Middle frontal gyrus (tissue), 1 donor: Measurements from ENCODE around the gene ST3GAL4.
A peak's percentile ranks its signal among the peaks of the same experiment; 100 is the strongest.
"Not testable (repeated sequence)": the region's sequence is repeated elsewhere in the genome, so short reads cannot be mapped to it uniquely, and the experiment has no call there.

Experiments used
- DNase-seq: peaks from one replicate; pipeline ENCODE4 v3.0.0-alpha.2; 2015; ENCODE audit warnings: low spot score; ENCODE audit errors: extremely low spot score

The ST3GAL4 gene

GRCh38 chr11:126355324-126355925, at the start of gene ST3GAL4:
Gene ST3GAL4, plus strand, starts transcription at chr11:126355686. Its CDS starts 50,470 bp downstream, at chr11:126406156.
- no peak for DNase-seq

GRCh38 chr11:126305699-126306098, 49.8 kb upstream of the ST3GAL4 start:
- no peak for DNase-seq

GRCh38 chr11:126307706-126308105, 47.8 kb upstream of the ST3GAL4 start:
- DNase-seq: no peak

- no peak for DNase-seq
Measured at GRCh38 chr11:126308271-126308671, 47.2 kb upstream of the ST3GAL4 start.

GRCh38 chr11:126308771-126309170, 46.7 kb upstream of the ST3GAL4 start:
- not testable (repeated sequence) for DNase-seq

- peak; percentile 71 for DNase-seq
Measured at GRCh38 chr11:126310200-126310991, 45.1 kb upstream of the ST3GAL4 start.

GRCh38 chr11:126310992-126311310, 44.5 kb upstream of the ST3GAL4 start:
- no peak for DNase-seq

- DNase-seq: no peak
Measured at GRCh38 chr11:126311401-126312291, 43.8 kb upstream of the ST3GAL4 start.

GRCh38 chr11:126312961-126313360, 42.5 kb upstream of the ST3GAL4 start:
- DNase-seq: no peak

GRCh38 chr11:126313826-126314225, 41.7 kb upstream of the ST3GAL4 start:
- no peak for DNase-seq

- DNase-seq: no peak
Measured at GRCh38 chr11:126317432-126317755, 38.1 kb upstream of the ST3GAL4 start.

- no peak for DNase-seq
Measured at GRCh38 chr11:126317756-126318573, 37.5 kb upstream of the ST3GAL4 start.

GRCh38 chr11:126318574-126319373, 36.7 kb upstream of the ST3GAL4 start:
- peak; percentile 33 for DNase-seq

- DNase-seq: no peak
Measured at GRCh38 chr11:126319374-126319740, 36.1 kb upstream of the ST3GAL4 start.

GRCh38 chr11:126322996-126323395, 32.5 kb upstream of the ST3GAL4 start:
- DNase-seq: no peak

GRCh38 chr11:126327281-126328000, 28.0 kb upstream of the ST3GAL4 start:
- DNase-seq: no peak

- no peak for DNase-seq
Measured at GRCh38 chr11:126328001-126328390, 27.5 kb upstream of the ST3GAL4 start.

- DNase-seq: no peak
Measured at GRCh38 chr11:126328444-126328843, 27.0 kb upstream of the ST3GAL4 start.

- no peak for DNase-seq
Measured at GRCh38 chr11:126328938-126329643, 26.4 kb upstream of the ST3GAL4 start.
